Activated T-helper 2 cell treated with anti-CD3 and anti-CD28 coated beads, Interferon-gamma antibody, Interleukin-2, Interleukin-4, amounts not matched to agents 10 μg/mL and 5 μg/mL and 100 μg/mL, durations not matched to agents 14 hours and 24 hours and 36 hours (primary cell): ENCODE measurements around the gene SURF4. TPM values are rescaled to one million over a fixed set of nuclear protein-coding genes. Genes with fewer than 3 reads are reported as not detected.

Experiments used
- DNase-seq: peaks from one replicate; pipeline ENCODE4 v3.0.0; 2021; ENCODE audit warnings: low spot score
- H3K27ac Mint-ChIP-seq: one replicate; pipeline ENCODE4 v1.8.0; 2021; ENCODE audit warnings: mixed read lengths
- H3K27me3 Mint-ChIP-seq: one replicate; pipeline ENCODE4 v1.8.0; 2021; ENCODE audit warnings: low read depth, mixed read lengths
- H3K36me3 Mint-ChIP-seq: one replicate; pipeline ENCODE4 v1.8.0; 2021; ENCODE audit warnings: low read depth, mixed read lengths
- H3K4me1 Mint-ChIP-seq: one replicate; pipeline ENCODE4 v1.8.0; 2021; ENCODE audit warnings: low read depth, mixed read lengths
- H3K4me3 Mint-ChIP-seq: one replicate; pipeline ENCODE4 v1.8.0; 2021; ENCODE audit warnings: low read depth, mild to moderate bottlenecking, moderate library complexity, mixed read lengths
- H3K9me3 Mint-ChIP-seq: one replicate; pipeline ENCODE4 v1.8.0; 2021; ENCODE audit warnings: mixed read lengths
- intact Hi-C: fragments of 100-400 bp; cut with micrococcal nuclease; formaldehyde crosslinking; loops from one replicate; pipeline ENCODE4 v1.15.1; 2023
- total RNA-seq: library from RNA; stranded (reverse); gene quantifications from 2 replicates; pipeline ENCODE4 v1.2.3, GENCODE V29; 2022

SURF4 gene
- total RNA-seq, 1 donor from 2014 or later, result 393 TPM

- no peaks in the 10 kb centered on the region for H3K27me3 Mint-ChIP-seq
- H3K27ac Mint-ChIP-seq, result no peak overlapping the region
- H3K4me1 Mint-ChIP-seq, result peaks cover 32% of the 10 kb centered on the region
- peak overlapping the region; percentile 14 for H3K4me3 Mint-ChIP-seq
- no peaks in the 10 kb centered on the region for H3K9me3 Mint-ChIP-seq
- peaks cover 60% of the 10 kb centered on the region for H3K36me3 Mint-ChIP-seq
- DNase-seq, result no peak
- intact Hi-C loops, result no loop called here
These were observed 23.1 kb downstream of the SURF4 start for GRCh38 chr9:133352635-133353340.

DNA sequence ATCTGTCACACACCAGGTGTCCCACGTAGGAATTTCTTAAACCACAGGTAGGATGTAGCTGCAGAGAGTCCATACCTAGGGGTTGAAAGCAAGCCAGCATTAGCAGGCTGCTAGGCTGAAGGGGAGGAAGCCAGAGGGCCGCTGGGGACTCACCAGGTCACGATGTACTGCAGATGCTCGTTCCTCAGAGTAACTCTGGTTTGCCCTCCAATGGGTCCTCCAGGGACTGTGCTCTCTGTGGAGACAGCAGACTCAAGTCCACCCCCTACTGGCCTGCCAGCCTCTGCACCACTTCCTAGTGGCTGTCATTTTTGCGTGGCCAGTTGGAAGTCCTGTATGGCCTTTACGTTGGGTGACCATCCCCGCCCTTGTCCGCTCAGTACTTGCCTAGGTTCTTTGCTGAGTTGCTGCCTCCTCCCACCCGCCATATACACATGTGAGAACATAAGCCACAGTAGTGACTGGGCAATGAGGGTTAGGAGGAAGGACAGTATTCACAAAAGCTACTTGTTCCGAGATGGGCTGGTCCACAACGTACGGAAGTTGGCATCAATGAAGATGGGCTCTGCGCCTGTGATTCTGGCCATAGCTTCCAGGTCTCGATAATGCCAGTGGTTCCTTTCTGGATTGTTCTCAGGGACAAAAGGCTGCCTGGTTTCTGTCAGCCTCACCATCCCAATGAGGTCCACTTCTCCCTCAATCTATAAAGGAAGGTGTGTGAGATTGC is 23.8 kb downstream of the SURF4 start:
- Mint-ChIP-seq H3K9me3 (no peaks in the 10 kb centered on the region), H3K27me3 (no peaks in the 10 kb centered on the region), H3K4me3 (no peak overlapping the region), H3K36me3 (peaks cover 58% of the 10 kb centered on the region), H3K4me1 (peaks cover 26% of the 10 kb centered on the region), H3K27ac (no peak overlapping the region)
- DNase-seq, result no peak
- intact Hi-C loops, result no loop called here

DNA sequence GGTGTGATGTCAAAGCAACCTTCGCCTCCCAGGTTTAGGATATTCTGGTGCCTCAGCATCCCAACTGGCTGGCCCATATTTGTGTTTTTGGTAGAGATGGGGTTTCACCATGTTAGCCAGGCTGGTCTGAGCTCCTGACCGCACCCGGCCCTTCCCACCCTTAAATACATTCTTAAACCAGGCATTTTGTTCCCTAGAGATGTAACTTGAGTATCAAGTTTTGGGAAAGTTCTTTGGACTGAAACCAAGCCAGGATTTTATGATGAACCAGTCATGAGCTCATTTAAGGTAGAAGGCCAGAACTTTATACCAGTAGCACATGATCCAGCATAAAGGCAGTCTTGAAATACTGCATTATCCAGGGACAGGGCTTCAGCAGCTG is 24.3 kb downstream of the SURF4 start:
- no peaks in the 10 kb centered on the region for H3K27me3 Mint-ChIP-seq
- intact Hi-C loops, result no loop called here
- DNase-seq, result no peak
- peaks cover 32% of the 10 kb centered on the region for H3K4me1 Mint-ChIP-seq
- peaks cover 64% of the 10 kb centered on the region for H3K36me3 Mint-ChIP-seq
- no peaks in the 10 kb centered on the region for H3K9me3 Mint-ChIP-seq
- peak overlapping the region; percentile 2 for H3K4me3 Mint-ChIP-seq
- H3K27ac Mint-ChIP-seq, result no peak overlapping the region

GRCh38 chr9:133349965-133350616 is 25.8 kb downstream of the SURF4 start:
- Mint-ChIP-seq H3K27me3 (no peaks in the 10 kb centered on the region), H3K9me3 (no peaks in the 10 kb centered on the region), H3K36me3 (peaks cover 74% of the 10 kb centered on the region), H3K4me3 (peak overlapping the region; percentile 98), H3K4me1 (peaks cover 38% of the 10 kb centered on the region), H3K27ac (peak overlapping the region; percentile 96)
- intact Hi-C loops, result loop anchor here (5.0 kb wide), 1 partner anchor 67 kb away; the partner anchor contains the start of gene REXO4
- DNase-seq, result no peak

- Mint-ChIP-seq H3K4me1 (peaks cover 34% of the 10 kb centered on the region), H3K4me3 (peak overlapping the region; percentile 98), H3K27ac (peak overlapping the region; percentile 96), H3K27me3 (no peaks in the 10 kb centered on the region), H3K36me3 (peaks cover 82% of the 10 kb centered on the region), H3K9me3 (no peaks in the 10 kb centered on the region)
- DNase-seq, result no peak
- intact Hi-C loops, result loop anchor here (1.0 to 5.0 kb wide), 5 partner anchors 7 to 68 kb away; partner anchors contain the start of genes REXO4, STKLD1, SURF1 and SURF2
These were observed 26.9 kb downstream of the SURF4 start for GRCh38 chr9:133348718-133349573.

GRCh38 chr9:133347985-133348717 is 27.7 kb downstream of the SURF4 start, which contains the start of the genes MED22 and RPL7A:
Gene MED22, minus strand, starts transcription at chr9:133348131. Its CDS starts 1,469 bp downstream, at chr9:133346662.
Gene RPL7A, plus strand, starts transcription at chr9:133348218. Its CDS starts 26 bp downstream, at chr9:133348244.
- intact Hi-C loops, result loop anchor here (1.0 to 5.0 kb wide), 5 partner anchors 8 to 69 kb away; partner anchors contain the start of genes REXO4, STKLD1, SURF1 and SURF2
- H3K4me1 Mint-ChIP-seq, result peaks cover 33% of the 10 kb centered on the region
- peak; percentile 91 for DNase-seq
- H3K36me3 Mint-ChIP-seq, result peaks cover 83% of the 10 kb centered on the region
- H3K27me3 Mint-ChIP-seq, result no peaks in the 10 kb centered on the region
- H3K4me3 Mint-ChIP-seq, result peak within 1 kb of the TSS; percentile 98
- no peaks in the 10 kb centered on the region for H3K9me3 Mint-ChIP-seq
- H3K27ac Mint-ChIP-seq, result peak within 1 kb of the TSS; percentile 96

DNA sequence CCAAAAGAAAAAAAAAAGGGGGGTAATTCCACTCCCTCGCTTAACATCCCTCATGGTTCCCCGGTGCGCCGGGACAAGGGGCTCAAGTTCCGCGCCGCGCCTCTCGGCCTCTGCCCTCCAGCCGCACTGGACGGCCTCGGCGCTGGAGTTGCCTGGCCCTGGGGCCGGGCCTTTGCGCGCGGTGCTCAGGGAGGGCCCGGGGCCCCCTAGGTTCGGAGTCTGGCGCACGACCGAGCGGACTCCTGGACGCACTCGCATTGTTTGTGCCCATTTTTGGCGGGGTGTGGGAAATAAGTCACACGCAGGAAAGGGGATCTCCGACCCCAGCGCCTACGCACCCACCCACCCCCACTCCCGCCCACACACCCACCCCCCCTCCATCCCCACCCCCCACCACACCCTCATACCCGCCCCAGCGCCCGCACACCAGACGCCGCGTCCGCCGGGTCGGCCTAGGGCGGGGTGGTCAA is 28.3 kb downstream of the SURF4 start:
- Mint-ChIP-seq H3K9me3 (no peaks in the 10 kb centered on the region), H3K27me3 (no peaks in the 10 kb centered on the region), H3K4me1 (peaks cover 30% of the 10 kb centered on the region), H3K4me3 (peak overlapping the region; percentile 98), H3K36me3 (peaks cover 79% of the 10 kb centered on the region), H3K27ac (peak overlapping the region; percentile 96)
- DNase-seq, result peak; percentile 43
- intact Hi-C loops, result loop anchor here (5.0 kb wide), 1 partner anchor 70 kb away; the partner anchor contains the start of gene REXO4

- H3K4me3 Mint-ChIP-seq, result peak overlapping the region; percentile 97
- H3K9me3 Mint-ChIP-seq, result no peaks in the 10 kb centered on the region
- peaks cover 77% of the 10 kb centered on the region for H3K36me3 Mint-ChIP-seq
- no peaks in the 10 kb centered on the region for H3K27me3 Mint-ChIP-seq
- intact Hi-C loops, result loop anchor here (5.0 kb wide), 1 partner anchor 71 kb away; the partner anchor contains the start of gene REXO4
- peak overlapping the region; percentile 87 for H3K27ac Mint-ChIP-seq
- peaks cover 28% of the 10 kb centered on the region for H3K4me1 Mint-ChIP-seq
- no peak for DNase-seq
These were observed 29.7 kb downstream of the SURF4 start for GRCh38 chr9:133346021-133346785.

- H3K36me3 Mint-ChIP-seq, result peaks cover 77% of the 10 kb centered on the region
- H3K9me3 Mint-ChIP-seq, result no peaks in the 10 kb centered on the region
- no peaks in the 10 kb centered on the region for H3K27me3 Mint-ChIP-seq
- DNase-seq, result no peak
- H3K4me3 Mint-ChIP-seq, result peak overlapping the region; percentile 39
- no peak overlapping the region for H3K27ac Mint-ChIP-seq
- intact Hi-C loops, result loop anchor here (5.0 kb wide), 1 partner anchor 72 kb away; the partner anchor contains the start of gene REXO4
- peaks cover 30% of the 10 kb centered on the region for H3K4me1 Mint-ChIP-seq
These were observed 30.3 kb downstream of the SURF4 start for GRCh38 chr9:133345596-133345995.

DNA sequence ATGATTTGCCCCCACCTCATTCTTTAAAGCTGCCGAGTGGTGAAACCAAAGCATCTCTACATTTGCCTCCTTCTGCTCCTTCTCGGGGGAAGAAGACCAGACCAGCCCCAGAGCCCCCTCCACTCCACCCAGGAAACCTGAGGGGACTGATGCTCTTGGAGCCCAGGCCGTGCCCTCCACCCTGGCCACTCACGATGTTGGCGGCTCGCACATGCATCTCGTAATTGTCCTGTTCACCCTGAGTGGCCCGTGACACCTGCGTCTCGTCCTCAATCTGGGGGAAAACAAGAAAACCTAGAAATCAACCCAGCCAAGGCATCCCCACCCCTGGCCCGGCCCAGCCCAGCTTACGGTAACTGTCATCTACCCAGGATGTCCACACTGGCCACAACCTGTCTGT is 30.9 kb downstream of the SURF4 start:
- no peaks in the 10 kb centered on the region for H3K9me3 Mint-ChIP-seq
- no peak for DNase-seq
- H3K4me1 Mint-ChIP-seq, result peaks cover 31% of the 10 kb centered on the region
- no peak overlapping the region for H3K27ac Mint-ChIP-seq
- intact Hi-C loops, result loop anchor here (5.0 kb wide), 1 partner anchor 72 kb away; the partner anchor contains the start of gene REXO4
- H3K27me3 Mint-ChIP-seq, result no peaks in the 10 kb centered on the region
- H3K4me3 Mint-ChIP-seq, result no peak overlapping the region
- H3K36me3 Mint-ChIP-seq, result peaks cover 77% of the 10 kb centered on the region

DNA sequence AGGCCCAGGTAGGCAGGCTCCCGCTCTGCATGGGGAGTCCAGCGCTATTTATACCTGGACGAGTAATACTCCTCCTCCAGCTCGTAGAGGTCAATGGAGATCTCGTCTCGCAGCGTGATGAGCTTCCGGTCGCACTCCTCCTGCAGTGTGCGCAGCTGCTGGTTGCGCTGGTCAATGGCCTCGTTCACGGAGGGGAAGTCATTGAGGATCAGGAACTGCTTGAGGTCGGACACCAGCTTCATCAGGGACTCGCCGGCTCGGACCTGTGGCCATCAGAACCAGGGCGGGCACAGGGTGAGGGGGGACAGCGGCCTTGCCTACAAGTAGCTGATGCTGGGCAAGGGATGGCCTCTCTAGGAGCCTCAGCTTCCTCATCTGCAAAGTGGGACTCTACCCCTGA is 31.8 kb downstream of the SURF4 start:
- intact Hi-C loops, result no loop called here
- Mint-ChIP-seq H3K9me3 (no peaks in the 10 kb centered on the region), H3K36me3 (peaks cover 77% of the 10 kb centered on the region), H3K4me1 (peaks cover 23% of the 10 kb centered on the region), H3K27ac (no peak overlapping the region), H3K4me3 (no peak overlapping the region), H3K27me3 (no peaks in the 10 kb centered on the region)
- no peak for DNase-seq
